Ishikawa (cell line): ENCODE measurements around the gene RPS6KA2.

Experiments
- CEBPB ChIP-seq: IDR thresholded peaks from 2 replicates; pipeline ENCODE4 v1.6.1; 2012
- FOXM1 ChIP-seq: IDR thresholded peaks from 2 replicates; pipeline ENCODE4 v1.6.1; 2012; ENCODE audit warnings: low read depth, borderline replicate concordance
- RAD21 ChIP-seq: IDR thresholded peaks from 2 replicates; pipeline ENCODE4 v1.6.1; 2012; ENCODE audit warnings: low read depth
- TCF12 ChIP-seq: IDR thresholded peaks from 2 replicates; pipeline ENCODE4 v1.6.1; 2012; ENCODE audit warnings: low read depth
- YY1 ChIP-seq: IDR thresholded peaks from 2 replicates; pipeline ENCODE4 v1.6.1; 2012; ENCODE audit warnings: low read depth
- TF ChIP-seq, protein P1 (sequence below): IDR thresholded peaks from 2 replicates; pipeline ENCODE4 v1.6.1; 2012; ENCODE audit warnings: low read depth, mild to moderate bottlenecking
- TF ChIP-seq, protein P2 (sequence below): IDR thresholded peaks from 2 replicates; pipeline ENCODE4 v1.6.1; 2012

- no peak for TF ChIP-seq CEBPB
- no peak for TF ChIP-seq YY1
- TF ChIP-seq, protein P1, sequence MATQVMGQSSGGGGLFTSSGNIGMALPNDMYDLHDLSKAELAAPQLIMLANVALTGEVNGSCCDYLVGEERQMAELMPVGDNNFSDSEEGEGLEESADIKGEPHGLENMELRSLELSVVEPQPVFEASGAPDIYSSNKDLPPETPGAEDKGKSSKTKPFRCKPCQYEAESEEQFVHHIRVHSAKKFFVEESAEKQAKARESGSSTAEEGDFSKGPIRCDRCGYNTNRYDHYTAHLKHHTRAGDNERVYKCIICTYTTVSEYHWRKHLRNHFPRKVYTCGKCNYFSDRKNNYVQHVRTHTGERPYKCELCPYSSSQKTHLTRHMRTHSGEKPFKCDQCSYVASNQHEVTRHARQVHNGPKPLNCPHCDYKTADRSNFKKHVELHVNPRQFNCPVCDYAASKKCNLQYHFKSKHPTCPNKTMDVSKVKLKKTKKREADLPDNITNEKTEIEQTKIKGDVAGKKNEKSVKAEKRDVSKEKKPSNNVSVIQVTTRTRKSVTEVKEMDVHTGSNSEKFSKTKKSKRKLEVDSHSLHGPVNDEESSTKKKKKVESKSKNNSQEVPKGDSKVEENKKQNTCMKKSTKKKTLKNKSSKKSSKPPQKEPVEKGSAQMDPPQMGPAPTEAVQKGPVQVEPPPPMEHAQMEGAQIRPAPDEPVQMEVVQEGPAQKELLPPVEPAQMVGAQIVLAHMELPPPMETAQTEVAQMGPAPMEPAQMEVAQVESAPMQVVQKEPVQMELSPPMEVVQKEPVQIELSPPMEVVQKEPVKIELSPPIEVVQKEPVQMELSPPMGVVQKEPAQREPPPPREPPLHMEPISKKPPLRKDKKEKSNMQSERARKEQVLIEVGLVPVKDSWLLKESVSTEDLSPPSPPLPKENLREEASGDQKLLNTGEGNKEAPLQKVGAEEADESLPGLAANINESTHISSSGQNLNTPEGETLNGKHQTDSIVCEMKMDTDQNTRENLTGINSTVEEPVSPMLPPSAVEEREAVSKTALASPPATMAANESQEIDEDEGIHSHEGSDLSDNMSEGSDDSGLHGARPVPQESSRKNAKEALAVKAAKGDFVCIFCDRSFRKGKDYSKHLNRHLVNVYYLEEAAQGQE: no peak
- TF ChIP-seq FOXM1: no peak
- TF ChIP-seq TCF12: no peak
- TF ChIP-seq, protein P2, sequence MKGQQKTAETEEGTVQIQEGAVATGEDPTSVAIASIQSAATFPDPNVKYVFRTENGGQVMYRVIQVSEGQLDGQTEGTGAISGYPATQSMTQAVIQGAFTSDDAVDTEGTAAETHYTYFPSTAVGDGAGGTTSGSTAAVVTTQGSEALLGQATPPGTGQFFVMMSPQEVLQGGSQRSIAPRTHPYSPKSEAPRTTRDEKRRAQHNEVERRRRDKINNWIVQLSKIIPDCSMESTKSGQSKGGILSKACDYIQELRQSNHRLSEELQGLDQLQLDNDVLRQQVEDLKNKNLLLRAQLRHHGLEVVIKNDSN: no peak
- no peak for TF ChIP-seq RAD21
Measured at GRCh38 chr6:166483573-166484250, 143.3 kb downstream of the RPS6KA2 start.
